Measurements from ENCODE around the gene UNC93B1. TPM values are rescaled to one million over a fixed set of nuclear protein-coding genes. Genes with fewer than 3 reads are reported as not detected.

UNC93B1 gene
- total RNA-seq, 2 experiments from 2014 or later, result 21.3 to 22.0 TPM

- Mint-ChIP-seq H3K9me3 (no peaks in the 10 kb centered on the region), H3K27ac (peak overlapping the region; percentile 69), H3K27me3 (peaks cover 7% of the 10 kb centered on the region), H3K4me3 (peak overlapping the region; percentile 90), H3K4me1 (ENCODE audit: low read depth) (peaks cover 31% of the 10 kb centered on the region), H3K36me3 (ENCODE audit: low read depth) (no peaks in the 10 kb centered on the region)
- Histone ChIP-seq H3K36me3 (ENCODE audit: insufficient read depth, low read length) (no peaks in the 10 kb centered on the region), H3K4me1 (ENCODE audit: insufficient read depth, low read length) (peaks cover 25% of the 10 kb centered on the region), H3K4me3 (ENCODE audit: low read length) (peak overlapping the region; percentile 53), H3K27ac (ENCODE audit: low read depth in 1 of 2, low read length in 2 of 2) (peak overlapping the region in 1 of 2 donors; percentile 15), H3K9me3 (ENCODE audit: control insufficient read depth in 1 of 2, insufficient read depth in 1 of 2, low read length in 2 of 2) (no peaks in the 10 kb centered on the region), H3K27me3 (ENCODE audit: control insufficient read depth in 1 of 2, insufficient read depth in 2 of 2, low read length in 2 of 2) (no peaks in the 10 kb centered on the region)
- DNase-seq, result no peak
- no peak for ATAC-seq (ENCODE audit: poor library complexity)
- CTCF ChIA-PET, result no interaction called here
- POLR2A ChIA-PET, result interaction anchor here (1.2 kb wide), 1 partner anchor 34 kb away, joined by 3 read pairs; the partner anchor contains the start of gene TCIRG1
- intact Hi-C loops (cut with DNase I, micrococcal nuclease), result loop anchor here (5.0 to 10.0 kb wide), 2 partner anchors 200 to 203 kb away; no protein-coding TSS in a partner anchor
- TF ChIP-seq, protein P1, sequence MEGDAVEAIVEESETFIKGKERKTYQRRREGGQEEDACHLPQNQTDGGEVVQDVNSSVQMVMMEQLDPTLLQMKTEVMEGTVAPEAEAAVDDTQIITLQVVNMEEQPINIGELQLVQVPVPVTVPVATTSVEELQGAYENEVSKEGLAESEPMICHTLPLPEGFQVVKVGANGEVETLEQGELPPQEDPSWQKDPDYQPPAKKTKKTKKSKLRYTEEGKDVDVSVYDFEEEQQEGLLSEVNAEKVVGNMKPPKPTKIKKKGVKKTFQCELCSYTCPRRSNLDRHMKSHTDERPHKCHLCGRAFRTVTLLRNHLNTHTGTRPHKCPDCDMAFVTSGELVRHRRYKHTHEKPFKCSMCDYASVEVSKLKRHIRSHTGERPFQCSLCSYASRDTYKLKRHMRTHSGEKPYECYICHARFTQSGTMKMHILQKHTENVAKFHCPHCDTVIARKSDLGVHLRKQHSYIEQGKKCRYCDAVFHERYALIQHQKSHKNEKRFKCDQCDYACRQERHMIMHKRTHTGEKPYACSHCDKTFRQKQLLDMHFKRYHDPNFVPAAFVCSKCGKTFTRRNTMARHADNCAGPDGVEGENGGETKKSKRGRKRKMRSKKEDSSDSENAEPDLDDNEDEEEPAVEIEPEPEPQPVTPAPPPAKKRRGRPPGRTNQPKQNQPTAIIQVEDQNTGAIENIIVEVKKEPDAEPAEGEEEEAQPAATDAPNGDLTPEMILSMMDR (IDR thresholded peaks at IDR 0.05), result no peak
Observed at GRCh38 chr11:68004551-68005335, 846 bp upstream of the UNC93B1 start.

DNA sequence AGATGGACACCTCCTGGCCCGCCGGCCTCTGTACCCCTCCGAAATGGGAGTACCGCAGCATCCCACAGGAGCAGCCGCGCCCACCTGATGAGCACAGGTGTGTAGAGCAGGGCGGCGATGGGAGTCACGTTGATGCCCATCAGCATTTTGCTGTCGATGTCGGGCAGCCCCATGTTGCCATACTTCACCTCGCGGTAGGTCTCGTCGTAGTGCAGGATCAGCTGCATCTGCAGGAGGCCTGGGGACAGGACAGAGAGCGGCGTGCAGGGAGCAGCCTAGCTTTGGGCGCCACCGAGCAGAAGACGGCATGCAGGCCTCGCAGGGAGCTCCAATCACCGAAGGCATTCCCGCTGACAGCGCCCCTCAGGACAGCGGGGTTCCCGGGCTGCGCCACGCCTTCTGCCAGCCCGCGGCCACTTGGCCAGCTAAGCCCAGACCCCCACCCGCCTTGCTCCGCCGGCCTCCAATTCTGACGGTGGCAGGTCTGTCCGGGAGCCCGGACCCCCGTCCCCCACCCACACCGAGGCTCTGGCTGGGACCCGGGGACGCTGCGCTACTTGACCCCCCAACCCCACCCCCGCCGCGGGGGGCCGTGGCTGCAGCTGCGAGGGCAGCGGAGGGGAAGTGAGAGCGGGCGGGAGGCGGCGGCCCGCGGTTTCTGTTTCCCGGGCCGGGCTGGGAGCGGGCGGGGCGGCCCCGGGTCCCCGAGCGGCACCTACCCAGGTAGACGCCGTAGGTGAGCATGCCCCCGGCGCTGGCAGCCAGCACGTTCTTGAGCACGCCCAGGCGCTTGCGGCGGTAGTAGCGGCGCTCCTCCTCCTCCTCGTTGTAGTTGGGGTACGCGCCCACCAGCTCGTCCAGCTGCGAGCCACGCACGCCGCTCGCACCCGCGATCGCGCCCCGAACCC is 705 bp downstream of the UNC93B1 start:
- DNase-seq (peak; percentile 37 to 83 (median 61)), ATAC-seq (ENCODE audit: poor library complexity) (peak; percentile 89)
- Histone ChIP-seq H3K4me1 (ENCODE audit: insufficient read depth, low read length) (peaks cover 40% of the 10 kb centered on the region), H3K9me3 (ENCODE audit: control insufficient read depth in 1 of 2, insufficient read depth in 1 of 2, low read length in 2 of 2) (no peaks in the 10 kb centered on the region), H3K27me3 (ENCODE audit: control insufficient read depth in 1 of 2, insufficient read depth in 2 of 2, low read length in 2 of 2) (no peaks in the 10 kb centered on the region), H3K36me3 (ENCODE audit: insufficient read depth, low read length) (no peaks in the 10 kb centered on the region), H3K27ac (ENCODE audit: low read depth in 1 of 2, low read length in 2 of 2) (no peak overlapping the region), H3K4me3 (ENCODE audit: low read length) (peak overlapping the region; percentile 53)
- Mint-ChIP-seq H3K36me3 (ENCODE audit: low read depth) (no peaks in the 10 kb centered on the region), H3K9me3 (no peaks in the 10 kb centered on the region), H3K27me3 (no peaks in the 10 kb centered on the region), H3K4me1 (ENCODE audit: low read depth) (peaks cover 28% of the 10 kb centered on the region), H3K27ac (peak overlapping the region; percentile 76), H3K4me3 (peak overlapping the region; percentile 84)
- TF ChIP-seq, protein P1 (IDR thresholded peaks at IDR 0.05), result no peak
- intact Hi-C loops (cut with DNase I, micrococcal nuclease), result loop anchor here in 1 of 2 experiments (10.0 kb wide), 1 partner anchor 202 kb away; no protein-coding TSS in a partner anchor
- ChIA-PET CTCF (interaction anchor here (1.1 to 1.9 kb wide), 2 partner anchors 9 to 48 kb away, joined by 3 to 4 read pairs; no protein-coding TSS in a partner anchor), POLR2A (interaction anchor here (0.7 kb wide), 1 partner anchor 9 kb away, joined by 3 read pairs; no protein-coding TSS in a partner anchor)

- intact Hi-C loops (cut with DNase I, micrococcal nuclease), result loop anchor here in 1 of 2 experiments (10.0 kb wide), 1 partner anchor 202 kb away; no protein-coding TSS in a partner anchor
- H3K4me3 ChIP-seq (ENCODE audit: low read length), result peak overlapping the region; percentile 53
- Mint-ChIP-seq H3K27ac (peak overlapping the region; percentile 76), H3K4me3 (peak overlapping the region; percentile 84), H3K9me3 (no peaks in the 10 kb centered on the region), H3K27me3 (no peaks in the 10 kb centered on the region), H3K36me3 (ENCODE audit: low read depth) (no peaks in the 10 kb centered on the region), H3K4me1 (ENCODE audit: low read depth) (peaks cover 31% of the 10 kb centered on the region)
- TF ChIP-seq, protein P1 (IDR thresholded peaks at IDR 0.05), result no peak
- no peak overlapping the region for H3K27ac ChIP-seq (ENCODE audit: low read depth in 1 of 2, low read length in 2 of 2)
- POLR2A ChIA-PET, result interaction anchor here (0.6 kb wide), 1 partner anchor 27 kb away, joined by 3 read pairs; no protein-coding TSS in a partner anchor
- DNase-seq (no peak), ATAC-seq (ENCODE audit: poor library complexity) (no peak)
- H3K27me3 ChIP-seq (ENCODE audit: control insufficient read depth in 1 of 2, insufficient read depth in 2 of 2, low read length in 2 of 2), result no peaks in the 10 kb centered on the region
- CTCF ChIA-PET, result interaction anchor here (1.1 to 1.9 kb wide), 2 partner anchors 8 to 47 kb away, joined by 3 to 4 read pairs; no protein-coding TSS in a partner anchor
- no peaks in the 10 kb centered on the region for H3K36me3 ChIP-seq (ENCODE audit: insufficient read depth, low read length)
- H3K4me1 ChIP-seq (ENCODE audit: insufficient read depth, low read length), result peaks cover 46% of the 10 kb centered on the region
- H3K9me3 ChIP-seq (ENCODE audit: control insufficient read depth in 1 of 2, insufficient read depth in 1 of 2, low read length in 2 of 2), result no peaks in the 10 kb centered on the region
Observed at GRCh38 chr11:68002575-68002937, 1.3 kb downstream of the UNC93B1 start.
